Coronary artery (tissue), 2 donors: ENCODE results near the gene DCBLD1.

Experiments
- DNase-seq: peaks from one replicate; pipeline ENCODE4 v3.0.0-alpha.2; 2017; ENCODE audit warnings: low spot score
- H3K27ac ChIP-seq, 2 donors: fragments of 200-600 bp; sonication (generic); one replicate each; pipeline ENCODE4 v1.5.1; 2016 to 2019
- H3K4me3 ChIP-seq: fragments of 200-600 bp; sonication (generic); 2 replicates; pipeline ENCODE4 v1.5.1; 2016; ENCODE audit warnings: mild to moderate bottlenecking, moderate library complexity
- CTCF ChIP-seq: fragments of 200-600 bp; sonication (generic); IDR thresholded peaks from one replicate; pipeline ENCODE4 v1.5.1; 2019; ENCODE audit warnings: antibody characterized with exemption

DCBLD1 gene

GRCh38 chr6:117568831-117569410 is 86.4 kb downstream of the DCBLD1 start:
- no peak for DNase-seq
- Histone ChIP-seq H3K4me3 (no peak overlapping the region), H3K27ac (no peak overlapping the region)
- TF ChIP-seq CTCF, result no peak

DNA sequence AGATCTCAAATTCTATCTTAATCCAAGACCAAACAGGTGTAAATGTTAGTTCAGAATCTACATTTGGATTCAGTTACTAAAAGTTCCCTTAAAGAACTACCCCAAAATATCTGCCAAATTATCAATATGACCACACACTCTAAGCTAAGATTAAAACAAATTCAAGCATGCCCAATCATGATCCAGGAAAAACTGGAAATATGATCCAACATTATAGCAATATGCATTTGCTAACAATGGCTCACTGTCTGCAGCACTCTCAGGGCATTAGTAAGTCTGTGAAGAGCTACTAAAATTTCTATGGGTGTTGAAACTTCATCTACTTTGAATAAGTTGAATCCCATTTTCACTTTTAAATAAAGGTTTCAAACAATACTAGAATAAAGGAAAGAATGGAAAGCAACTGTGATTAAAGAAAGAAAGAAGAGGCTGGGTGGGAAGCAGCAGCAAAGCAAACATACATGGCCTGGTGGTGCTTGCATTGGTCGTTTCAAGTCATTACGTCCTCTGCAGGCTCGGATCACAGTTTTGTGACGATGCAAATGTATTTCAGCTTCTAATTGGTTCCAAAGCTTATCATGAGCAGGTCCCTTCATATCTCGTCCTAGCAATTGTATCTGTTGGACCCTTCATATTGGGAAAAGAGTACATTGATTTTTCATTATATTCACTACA is 90.7 kb downstream of the DCBLD1 start:
- no peak for DNase-seq
- no peak overlapping the region for H3K27ac ChIP-seq
- H3K4me3 ChIP-seq, result no peak overlapping the region
- no peak for TF ChIP-seq CTCF

DNA sequence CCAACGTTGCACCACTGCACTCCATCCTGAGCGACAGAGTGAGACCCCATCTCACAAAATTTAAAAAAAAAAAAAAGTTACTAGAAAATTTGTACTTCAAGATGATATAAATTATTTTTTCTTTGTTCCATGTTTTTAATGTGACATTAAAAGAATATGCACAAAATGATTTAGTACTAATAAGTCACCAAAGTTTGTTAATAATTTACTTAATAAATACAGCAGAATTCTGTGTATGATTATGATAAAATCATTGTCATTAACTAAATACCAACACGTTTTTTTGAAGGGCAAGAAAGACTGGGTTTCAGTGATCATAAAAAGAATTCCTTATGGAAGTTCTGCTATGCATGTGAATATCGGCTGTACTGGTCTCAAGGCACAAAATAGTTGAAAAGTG is 91.7 kb downstream of the DCBLD1 start:
- TF ChIP-seq CTCF, result no peak
- H3K27ac ChIP-seq, result no peak overlapping the region
- H3K4me3 ChIP-seq, result no peak overlapping the region
- no peak for DNase-seq

GRCh38 chr6:117585647-117586046 is 103.2 kb downstream of the DCBLD1 start:
- TF ChIP-seq CTCF, result no peak
- no peak overlapping the region for H3K27ac ChIP-seq
- H3K4me3 ChIP-seq, result no peak overlapping the region
- DNase-seq, result no peak

GRCh38 chr6:117590447-117590846 is 108.0 kb downstream of the DCBLD1 start:
- H3K4me3 ChIP-seq, result no peak overlapping the region
- H3K27ac ChIP-seq, result no peak overlapping the region
- no peak for TF ChIP-seq CTCF
- no peak for DNase-seq

DNA sequence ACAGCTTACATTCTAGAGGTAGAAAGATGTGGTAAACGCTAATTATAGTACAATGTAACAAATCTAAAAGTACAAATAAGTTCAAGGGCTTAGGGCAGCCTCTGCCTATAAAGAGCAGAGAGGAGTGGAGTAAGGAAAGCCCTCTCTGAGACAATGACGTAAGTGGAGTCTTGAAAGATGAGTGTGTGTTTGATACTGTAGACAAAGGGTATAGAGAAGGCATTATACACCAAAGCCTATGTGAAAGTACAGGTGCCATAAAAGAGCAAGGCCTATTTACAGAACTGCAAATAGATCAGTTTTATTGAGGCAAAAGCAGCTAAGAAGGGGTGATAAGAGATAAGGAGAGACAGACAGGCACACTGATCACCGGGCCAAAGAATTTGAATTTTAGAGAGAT is 108.9 kb downstream of the DCBLD1 start:
- Histone ChIP-seq H3K4me3 (no peak overlapping the region), H3K27ac (no peak overlapping the region)
- no peak for TF ChIP-seq CTCF
- DNase-seq, result no peak
